Measurements from ENCODE around the gene GALNT13.

Gene GALNT13

DNA sequence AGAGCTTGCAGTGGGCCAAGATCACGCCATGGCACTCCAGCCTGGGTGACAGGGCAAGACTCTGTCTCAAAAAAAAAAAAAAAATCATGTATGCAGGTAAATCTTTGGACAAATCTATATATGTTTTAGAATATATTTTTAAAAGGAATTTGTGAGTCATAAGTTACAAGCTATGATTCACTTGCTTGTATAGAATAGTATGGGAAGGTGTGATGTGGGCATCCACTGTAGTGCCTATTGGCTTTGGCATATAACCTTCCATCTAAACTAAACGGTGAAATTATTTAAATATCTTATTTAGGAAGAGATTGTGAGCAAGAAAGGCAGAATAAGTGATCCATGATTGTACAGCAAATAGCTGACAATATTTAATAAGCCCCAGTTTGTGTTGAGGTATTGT is 261.1 kb downstream of the GALNT13 start:
- no peak for DNase-seq

- no peak for DNase-seq
These were observed 262.1 kb downstream of the GALNT13 start for GRCh38 chr2:154133823-154134222.

DNA sequence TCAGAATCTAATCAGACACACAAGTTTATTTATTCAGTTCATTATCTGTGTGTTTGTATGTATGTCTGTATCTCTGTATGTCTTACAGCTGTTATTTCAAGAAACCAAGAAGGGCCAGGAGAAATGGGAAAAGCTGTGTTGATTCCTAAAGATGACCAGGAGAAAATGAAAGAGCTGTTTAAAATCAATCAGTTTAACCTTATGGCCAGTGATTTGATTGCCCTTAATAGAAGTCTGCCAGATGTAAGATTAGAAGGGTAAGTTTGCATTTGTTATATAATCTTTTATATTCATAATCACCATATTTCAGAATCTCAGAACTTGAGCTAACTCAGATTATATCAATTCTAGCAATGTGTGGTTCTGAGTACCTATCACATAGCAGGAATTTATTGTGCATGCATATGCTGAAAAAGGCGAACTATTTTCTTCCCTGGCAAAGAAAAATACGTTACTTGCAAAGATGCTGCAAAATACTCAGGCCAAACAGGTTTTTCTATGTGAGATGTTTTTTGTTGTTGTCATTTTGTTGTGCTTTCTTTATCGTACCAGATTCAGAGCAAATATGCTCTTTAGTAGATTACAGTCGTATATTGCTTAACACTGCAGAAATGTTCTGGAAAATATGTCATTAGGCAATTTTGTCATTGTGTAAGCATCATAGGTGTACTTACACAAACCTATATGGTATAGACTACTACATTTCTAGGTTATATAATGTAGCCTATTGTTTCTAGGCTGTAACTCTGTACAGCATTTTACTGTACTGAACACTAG is 268.7 kb downstream of the GALNT13 start:
- no peak for DNase-seq

DNA sequence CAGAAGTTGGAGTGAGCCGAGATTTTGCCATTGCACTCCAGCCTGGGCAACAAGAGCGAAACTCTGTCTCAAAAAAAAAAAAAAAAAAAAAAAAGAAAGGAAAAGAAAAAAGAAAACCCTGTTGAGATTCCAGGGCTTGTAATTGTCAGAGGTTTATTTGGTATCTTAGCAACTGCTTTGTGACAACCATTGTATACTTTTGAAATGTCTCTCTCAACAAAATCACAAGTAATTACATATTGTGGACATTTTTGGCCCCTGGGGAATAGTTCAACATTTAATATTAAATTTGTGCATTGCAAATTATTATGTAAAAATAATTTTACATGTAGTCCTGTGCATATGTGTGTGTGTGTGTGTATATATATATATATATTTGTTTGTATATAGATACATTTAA is 270.8 kb downstream of the GALNT13 start:
- DNase-seq, result no peak

- DNase-seq, result no peak
These were observed 271.4 kb downstream of the GALNT13 start for GRCh38 chr2:154143105-154143504.

DNA sequence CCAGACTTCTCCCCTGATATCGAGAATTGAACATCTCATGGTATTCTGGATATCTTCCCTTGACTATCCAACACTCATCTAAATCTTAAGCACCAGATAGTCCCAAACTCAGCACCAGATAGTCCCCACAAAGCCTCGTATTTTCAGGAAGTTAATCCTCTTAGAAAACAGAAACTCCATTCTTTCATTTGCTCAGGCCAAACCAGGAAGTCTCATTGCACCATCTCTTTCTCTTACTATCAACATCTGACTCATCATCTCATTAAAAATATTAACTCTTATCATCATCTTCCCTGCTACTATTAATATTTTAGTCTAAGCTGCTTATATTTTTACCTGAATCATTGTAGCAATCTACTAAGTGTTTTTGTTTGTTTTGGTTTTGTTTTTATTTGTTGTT is 286.4 kb downstream of the GALNT13 start:
- DNase-seq, result no peak

- no peak for DNase-seq
These were observed 289.6 kb downstream of the GALNT13 start for GRCh38 chr2:154161286-154161685.

DNA sequence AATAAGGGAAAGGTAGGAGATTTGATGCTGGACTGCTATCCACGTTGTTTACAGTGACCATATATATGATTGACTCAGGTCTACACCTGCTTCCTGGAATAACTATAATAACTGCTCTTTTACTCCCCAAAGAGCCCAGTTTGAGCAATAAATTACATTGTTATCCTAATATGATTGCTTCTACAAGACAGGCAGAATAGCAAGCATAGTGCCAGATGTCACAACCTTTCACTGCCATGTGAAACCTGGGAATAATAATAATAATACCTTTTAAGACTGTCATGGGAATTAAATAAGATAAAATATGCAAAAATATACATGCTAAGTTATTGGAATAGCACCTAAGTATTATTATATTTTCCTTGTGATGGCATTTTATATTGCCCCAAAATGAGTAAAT is 298.7 kb downstream of the GALNT13 start:
- DNase-seq, result no peak

GRCh38 chr2:154173164-154173563 is 301.4 kb downstream of the GALNT13 start:
- DNase-seq, result no peak

GRCh38 chr2:154173919-154174318 is 302.2 kb downstream of the GALNT13 start:
- no peak for DNase-seq

GRCh38 chr2:154182008-154182407 is 310.3 kb downstream of the GALNT13 start:
- DNase-seq, result no peak

DNA sequence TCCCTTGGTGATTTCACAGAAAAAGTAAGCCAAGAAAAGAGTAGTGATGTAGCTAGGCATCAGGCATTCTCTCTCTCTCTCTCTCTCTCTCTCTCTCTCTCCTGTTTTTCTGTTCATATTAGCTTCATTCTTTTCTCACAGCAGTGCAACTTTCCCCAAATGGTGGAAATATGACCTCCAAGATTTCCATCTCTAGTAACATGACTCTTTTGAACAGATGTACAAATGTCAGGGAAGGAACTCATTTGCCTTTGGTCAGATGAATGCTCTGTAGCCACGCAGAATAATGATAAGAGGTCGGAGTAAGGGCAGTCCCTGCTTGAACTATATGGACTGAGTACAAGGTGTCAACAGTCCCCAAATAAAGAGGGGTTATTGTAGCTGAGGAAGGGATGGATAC is 316.2 kb downstream of the GALNT13 start:
- DNase-seq, result no peak

DNA sequence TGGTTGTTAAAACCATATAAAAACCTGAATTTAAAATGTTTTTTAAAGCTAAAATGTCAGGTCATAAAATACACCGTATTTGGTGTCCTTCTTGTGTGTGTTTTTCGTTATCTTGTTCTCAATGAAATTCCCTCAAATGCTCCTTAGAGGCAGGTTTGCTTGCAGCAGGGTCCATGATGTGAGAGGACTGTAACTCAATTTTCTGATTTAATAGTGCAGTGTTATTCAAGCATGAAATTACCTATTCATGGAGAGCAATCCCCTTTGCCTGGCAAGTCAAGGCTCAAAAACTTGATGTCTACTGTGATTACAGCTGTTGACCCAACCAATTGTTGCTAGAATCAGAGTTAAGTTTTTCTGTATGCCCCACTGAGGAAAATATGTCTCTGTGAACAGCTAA is 318.2 kb downstream of the GALNT13 start:
- peak; percentile 55 for DNase-seq

DNA sequence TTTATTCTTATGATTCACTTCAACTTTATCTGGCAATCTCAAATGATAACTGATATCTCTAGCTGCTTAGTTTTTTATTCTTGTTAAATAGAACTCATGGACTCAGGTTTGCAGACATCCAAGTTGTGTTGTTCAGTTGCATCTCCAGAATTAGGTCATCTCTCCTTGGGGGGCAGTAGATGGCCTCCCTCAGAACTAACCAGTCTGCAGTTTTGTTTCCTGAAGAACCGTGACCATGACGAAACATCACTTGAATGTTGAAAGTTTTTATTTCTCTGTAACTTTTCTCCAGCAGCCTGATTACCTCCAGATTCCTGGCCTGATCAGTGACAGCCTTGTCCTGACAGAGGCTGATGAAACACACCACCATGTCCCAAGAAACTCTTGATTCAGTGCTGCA is 321.5 kb downstream of the GALNT13 start:
- no peak for DNase-seq

- DNase-seq, result no peak
These were observed 323.4 kb downstream of the GALNT13 start for GRCh38 chr2:154194909-154195643.

DNA sequence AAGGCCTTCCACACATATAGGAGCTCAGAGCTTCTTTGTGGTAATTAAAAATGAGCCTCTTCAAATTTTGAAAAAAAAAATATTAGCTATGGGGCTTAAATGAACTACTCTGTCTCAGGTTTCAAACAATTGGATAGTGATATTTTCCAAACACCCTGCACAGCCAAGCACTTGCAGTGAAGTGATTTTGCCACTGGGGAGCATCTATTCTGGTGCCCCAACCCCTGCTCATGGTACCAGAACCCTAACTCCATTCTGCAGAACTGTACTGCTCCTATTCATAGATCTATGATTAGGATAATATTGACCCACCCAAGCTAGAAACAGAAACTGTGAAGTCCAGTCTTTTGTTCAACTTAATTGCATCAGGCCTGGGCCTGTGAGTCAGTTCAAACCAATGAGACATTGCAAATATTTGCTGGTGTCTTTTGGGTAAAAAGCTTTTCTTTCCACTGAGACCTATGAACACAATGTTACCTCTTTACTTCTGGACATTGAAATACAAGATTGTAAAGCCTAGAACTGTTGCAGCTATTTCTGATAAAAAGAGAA is 324.0 kb downstream of the GALNT13 start:
- DNase-seq, result no peak

- DNase-seq, result no peak
These were observed 327.1 kb downstream of the GALNT13 start for GRCh38 chr2:154198866-154199265.

DNA sequence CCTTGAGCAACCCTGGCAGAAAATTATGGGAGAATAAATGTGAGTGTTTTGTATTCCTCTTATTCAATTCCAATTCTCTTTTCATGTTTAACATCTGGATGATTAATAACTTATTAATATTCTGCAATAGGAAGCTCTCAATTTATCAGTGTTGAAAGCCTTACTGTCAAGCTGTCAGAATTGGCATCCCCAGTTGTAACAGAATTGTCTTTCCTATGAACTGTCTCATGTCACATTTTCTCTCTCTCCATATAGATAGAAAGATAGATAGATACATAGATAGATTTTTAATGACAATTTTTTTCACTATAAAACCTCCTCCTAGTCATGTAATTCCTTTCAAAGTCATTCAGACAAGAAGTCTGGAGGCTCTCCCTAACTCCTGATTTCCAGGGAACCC is 331.5 kb downstream of the GALNT13 start:
- DNase-seq, result no peak

DNA sequence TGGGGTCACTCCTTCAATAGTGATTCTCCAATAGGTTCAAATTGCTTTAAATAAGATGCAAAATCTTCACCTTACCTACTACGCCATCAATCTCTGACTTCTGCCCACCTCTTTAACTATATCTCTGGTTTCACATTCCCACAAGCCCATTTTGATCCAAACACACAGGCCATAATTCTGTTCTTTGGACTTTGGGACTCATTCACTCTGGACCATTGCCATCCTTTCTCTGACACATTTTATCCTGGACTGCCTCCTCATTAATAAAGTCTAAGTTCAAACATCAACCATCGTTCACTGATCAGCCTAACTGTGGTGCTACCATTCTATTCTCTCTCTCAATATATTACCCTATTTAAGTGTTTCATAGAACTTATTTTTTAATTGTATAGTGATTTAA is 332.2 kb downstream of the GALNT13 start:
- no peak for DNase-seq

DNA sequence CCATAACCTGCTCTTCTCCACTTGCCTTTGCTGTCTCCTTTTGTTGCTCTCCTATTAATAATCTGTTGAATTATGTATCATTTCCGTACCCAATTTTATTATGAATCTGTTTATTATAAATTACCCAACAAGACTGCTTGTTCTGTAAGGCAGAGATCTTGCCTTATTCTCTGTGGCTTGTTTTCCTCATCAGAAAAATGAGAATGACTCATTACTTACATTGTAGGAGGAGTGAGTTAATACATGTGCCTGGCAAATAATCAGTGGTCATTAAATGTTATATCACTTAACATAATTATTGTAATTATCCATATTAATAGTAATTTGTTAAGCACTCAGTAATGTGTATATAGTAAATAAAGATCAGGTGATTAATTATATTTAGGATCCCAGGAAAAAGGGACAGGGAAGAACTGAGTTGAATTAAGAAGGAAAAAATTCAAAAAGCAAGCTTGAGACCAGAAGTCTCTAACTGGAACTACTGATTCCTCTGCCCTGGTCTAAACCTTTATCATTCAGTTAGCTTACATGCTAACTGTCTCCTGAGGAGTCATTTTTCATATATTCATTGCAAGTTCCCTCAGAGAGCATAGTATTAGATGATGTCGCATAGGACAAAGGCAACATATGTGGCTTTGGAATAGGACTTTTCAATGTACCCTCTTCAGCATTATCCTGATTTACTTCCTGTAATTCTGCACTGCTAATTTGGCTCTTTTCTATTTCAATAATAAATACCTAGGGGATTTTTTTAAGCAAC is 335.7 kb downstream of the GALNT13 start:
- DNase-seq, result no peak

- DNase-seq, result no peak
These were observed 352.0 kb downstream of the GALNT13 start for GRCh38 chr2:154223726-154224125.

DNA sequence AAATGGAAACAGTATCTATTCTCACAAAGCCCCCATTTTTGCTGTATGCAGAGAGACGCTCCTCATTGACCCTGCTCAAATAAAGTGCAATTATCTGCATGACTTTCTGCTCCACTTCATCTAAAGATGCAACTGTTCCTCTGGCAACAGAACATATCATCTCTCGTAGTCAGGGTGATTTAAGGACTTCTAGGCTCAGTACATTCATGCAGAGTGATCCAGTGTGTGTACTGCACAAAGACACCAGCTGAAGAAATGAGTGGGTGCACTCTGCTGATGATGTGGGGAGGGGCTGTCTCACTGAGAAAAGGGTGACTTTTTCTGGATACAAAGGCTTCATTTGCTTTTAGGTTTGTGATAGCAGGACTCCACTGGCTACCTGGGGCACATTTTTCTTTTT is 355.2 kb downstream of the GALNT13 start:
- no peak for DNase-seq

DNA sequence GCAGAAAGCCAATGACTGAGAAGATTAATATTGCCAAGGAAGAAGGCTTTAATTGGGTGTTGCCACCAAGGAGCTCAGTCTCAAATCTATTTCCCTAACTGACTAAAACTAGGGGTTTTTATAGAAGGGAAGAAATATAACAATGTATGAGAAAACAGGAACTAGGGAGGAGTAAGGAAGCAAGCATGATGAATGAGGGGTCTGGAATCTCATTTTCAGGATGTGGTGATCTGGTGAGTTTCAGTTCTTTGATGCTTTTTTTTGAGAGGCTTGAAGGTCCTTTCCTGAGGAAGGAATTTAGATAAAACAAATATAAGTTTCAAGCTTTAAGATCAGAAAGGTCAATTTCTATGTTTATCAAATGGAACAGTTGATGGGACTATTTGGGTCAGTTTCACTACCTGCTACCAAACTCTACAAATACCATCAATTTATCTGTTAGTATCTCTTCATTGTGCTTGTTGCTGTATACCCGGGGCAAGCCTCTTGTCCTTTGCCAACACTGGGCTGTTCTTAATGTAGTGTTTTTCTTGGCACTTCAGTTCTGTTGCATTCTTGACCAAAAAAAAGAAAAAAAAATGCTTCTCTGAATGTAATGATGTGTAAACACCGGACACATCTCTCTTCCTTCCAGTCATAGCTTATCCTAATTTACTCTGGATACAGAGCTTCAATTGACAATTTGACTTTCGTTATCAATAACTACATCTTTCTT is 357.0 kb downstream of the GALNT13 start:
- no peak for DNase-seq
